Suppressor macrophage treated with lipopolysaccharide for 4 hours (primary cell): Measurements from ENCODE around the gene GRK3.

Experiments
- DNase-seq: peaks from one replicate; pipeline ENCODE4 v3.0.0-alpha.2; 2020

Gene GRK3

GRCh38 chr22:25763239-25763777, 198.8 kb downstream of the GRK3 start:
- no peak for DNase-seq

- no peak for DNase-seq
These were observed 200.0 kb downstream of the GRK3 start for GRCh38 chr22:25764270-25765015.

GRCh38 chr22:25765016-25765367, 200.5 kb downstream of the GRK3 start:
- DNase-seq: no peak

- no peak for DNase-seq
These were observed 201.3 kb downstream of the GRK3 start for GRCh38 chr22:25765801-25766200.

DNA sequence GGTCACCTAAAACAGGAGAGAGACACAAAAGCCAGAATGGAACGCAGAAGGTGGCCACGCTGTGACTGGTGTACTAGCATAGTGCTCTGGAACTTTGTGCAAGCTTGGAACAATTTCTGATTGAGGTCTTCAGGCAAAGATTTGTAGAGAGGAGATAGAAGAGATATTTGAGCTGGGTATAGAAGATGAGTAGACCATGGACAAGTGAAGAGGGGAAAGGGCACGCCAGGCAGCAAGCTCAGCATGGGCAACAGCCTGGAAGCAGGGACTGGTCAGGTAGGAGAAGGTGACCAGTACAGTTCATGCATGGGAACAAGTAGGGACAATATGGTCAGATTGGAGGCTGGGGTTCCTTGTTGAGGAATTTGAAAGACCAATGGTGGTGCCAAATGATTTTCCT, 201.9 kb downstream of the GRK3 start:
- DNase-seq: no peak

DNA sequence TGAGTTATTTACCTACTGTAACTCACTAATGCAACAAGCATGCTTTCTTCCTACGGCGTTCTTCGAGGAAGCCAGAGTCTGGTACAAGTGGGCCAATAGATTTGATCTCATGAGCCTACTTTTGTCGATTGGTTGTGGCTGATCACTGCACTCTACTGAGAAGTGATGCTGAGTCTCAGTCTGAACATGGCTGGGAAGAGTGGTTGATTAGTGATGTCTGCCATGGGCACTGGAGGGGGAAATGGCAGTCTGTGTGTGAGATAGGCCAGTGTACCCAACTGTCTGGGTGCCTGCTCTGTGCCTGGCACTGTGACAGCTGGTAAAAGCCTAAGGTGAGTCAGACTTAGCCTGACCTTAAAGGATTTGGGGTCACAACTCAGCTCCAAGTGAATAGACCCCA, 205.9 kb downstream of the GRK3 start:
- DNase-seq: no peak

- no peak for DNase-seq
These were observed 207.8 kb downstream of the GRK3 start for GRCh38 chr22:25772288-25772687.

DNA sequence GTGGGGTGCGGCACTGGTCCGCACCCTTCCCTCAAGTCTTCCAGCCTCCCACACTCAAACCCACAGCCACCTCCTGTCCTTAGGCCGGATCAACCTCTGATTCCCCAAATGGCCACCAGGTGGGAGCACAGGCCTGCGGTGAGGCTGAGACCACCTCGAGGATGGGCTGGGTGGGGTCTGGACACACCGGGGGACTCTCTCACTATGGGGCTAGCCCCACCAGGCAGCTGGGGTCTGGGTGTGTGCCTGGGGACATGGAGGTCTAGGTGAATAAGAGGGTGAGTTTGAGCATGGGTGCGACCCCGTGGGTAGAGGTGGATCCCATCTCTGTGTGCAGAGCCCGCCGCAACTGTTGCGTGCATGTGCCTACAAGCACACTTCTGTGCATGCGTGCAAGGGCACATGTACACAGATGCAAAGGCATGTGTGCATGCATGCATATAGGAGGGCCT, 210.1 kb downstream of the GRK3 start:
- no peak for DNase-seq

- no peak for DNase-seq
These were observed 211.1 kb downstream of the GRK3 start for GRCh38 chr22:25775531-25775930.

- no peak for DNase-seq
These were observed 212.9 kb downstream of the GRK3 start for GRCh38 chr22:25777411-25777810.

DNA sequence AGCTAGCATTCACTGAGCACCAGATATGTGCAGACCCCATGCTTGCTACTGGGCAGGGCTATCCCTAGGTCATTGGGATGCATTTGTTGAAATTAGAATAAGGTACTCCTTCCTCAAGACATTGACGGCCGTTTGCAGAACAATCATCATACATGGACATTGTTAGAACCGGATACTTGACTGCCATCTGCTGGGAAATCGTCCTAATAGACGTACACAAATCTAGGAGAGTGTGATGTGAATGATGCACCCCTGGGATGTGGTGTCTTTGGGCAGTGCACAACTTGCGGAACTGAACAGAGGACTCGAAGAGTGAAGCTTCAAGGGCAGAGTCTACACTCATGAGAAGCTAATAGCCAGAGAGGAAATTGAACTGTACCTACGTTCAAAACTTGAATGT, 213.4 kb downstream of the GRK3 start:
- DNase-seq: peak; percentile 50
